Rectal smooth muscle tissue (tissue), 1 donor: ENCODE data around the gene GNB2.

Experiments used
- H3K27ac ChIP-seq: one replicate; pipeline ENCODE4 v1.7.0; 2013; ENCODE audit warnings: low read depth, low read length, inconsistent platforms
- H3K27me3 ChIP-seq: one replicate; pipeline ENCODE4 v1.7.0; 2013; ENCODE audit warnings: low read length; ENCODE audit not compliant: control insufficient read depth, insufficient read depth
- H3K36me3 ChIP-seq: one replicate; pipeline ENCODE4 v1.7.0; 2013; ENCODE audit warnings: low read length; ENCODE audit not compliant: control insufficient read depth, insufficient read depth
- H3K4me1 ChIP-seq: one replicate; pipeline ENCODE4 v1.7.0; 2013; ENCODE audit warnings: low read length; ENCODE audit not compliant: control insufficient read depth, insufficient read depth
- H3K4me3 ChIP-seq: one replicate; pipeline ENCODE4 v1.7.0; 2013; ENCODE audit warnings: low read length
- H3K9ac ChIP-seq: one replicate; pipeline ENCODE4 v1.7.0; 2013; ENCODE audit warnings: low read length

The GNB2 gene

DNA sequence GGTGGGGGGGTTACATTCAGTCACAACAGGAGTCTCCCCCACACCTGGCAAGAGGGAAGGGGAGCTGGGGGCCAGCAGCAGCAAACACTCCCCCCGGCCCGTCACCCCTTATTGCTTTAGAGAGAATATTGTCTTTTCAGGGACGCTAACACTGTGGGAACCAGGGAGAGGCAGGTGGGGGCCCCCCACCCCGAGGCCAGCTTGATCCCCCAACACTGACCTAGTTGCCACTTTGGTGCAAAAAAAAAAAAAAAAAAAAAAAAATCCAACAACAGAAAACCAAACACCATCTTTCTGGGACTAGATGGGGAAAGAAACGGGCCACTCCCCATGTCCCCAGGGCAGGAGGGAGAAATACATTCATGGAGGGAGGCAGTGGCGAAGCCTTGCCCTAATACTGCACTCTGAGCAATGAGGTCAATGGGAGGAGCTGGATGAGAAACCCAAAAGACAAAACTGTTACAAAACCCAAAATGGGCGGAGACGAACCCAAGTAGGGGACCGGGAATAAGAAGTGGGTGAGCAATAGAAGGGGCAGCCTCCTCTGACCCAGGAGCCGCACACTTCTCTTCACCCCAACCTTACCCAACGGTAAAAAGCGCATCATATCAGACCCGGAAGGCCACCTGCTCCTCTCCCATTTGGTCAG is 6.5 kb downstream of the GNB2 start:
- Histone ChIP-seq H3K9ac (no peak overlapping the region), H3K4me3 (no peak overlapping the region), H3K36me3 (peaks cover 53% of the 10 kb centered on the region), H3K27ac (peak overlapping the region; percentile 13), H3K4me1 (peaks cover 4% of the 10 kb centered on the region), H3K27me3 (no peaks in the 10 kb centered on the region)

DNA sequence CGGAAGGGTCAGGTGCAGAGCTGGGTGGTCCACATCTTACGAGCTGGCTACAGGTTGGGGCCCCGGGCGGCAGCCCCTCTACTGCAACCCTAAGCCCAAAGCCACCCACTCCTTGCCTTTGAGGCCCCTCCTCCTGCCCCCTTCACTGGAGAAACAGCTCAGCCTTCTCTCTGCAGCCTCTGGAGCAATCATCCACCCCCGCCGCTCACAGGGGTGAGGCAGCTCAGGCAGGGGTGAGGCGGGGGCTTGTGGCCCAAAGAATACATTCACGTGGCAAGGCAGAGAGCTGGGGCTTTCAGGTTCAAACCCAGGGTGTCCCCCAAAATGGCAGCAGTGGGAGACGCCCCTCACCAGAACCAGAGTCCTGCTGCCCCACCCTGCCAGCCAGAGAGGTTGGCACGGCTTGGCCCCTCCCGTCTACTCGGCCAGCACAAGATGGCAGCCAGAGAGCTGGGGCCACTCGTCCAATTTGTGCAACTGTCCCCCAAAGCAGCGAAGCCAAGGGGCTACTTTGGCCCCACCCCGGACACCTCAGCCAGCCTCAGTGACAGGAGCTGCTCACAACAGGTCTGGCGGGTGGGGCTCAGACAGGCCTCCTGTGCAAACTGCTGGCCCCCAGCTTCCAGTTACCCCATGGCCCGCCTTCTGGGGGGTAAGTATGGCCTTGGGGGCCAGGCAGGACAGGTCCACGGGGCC is 7.2 kb downstream of the GNB2 start:
- no peak overlapping the region for H3K9ac ChIP-seq
- H3K27ac ChIP-seq, result peak overlapping the region; percentile 13

DNA sequence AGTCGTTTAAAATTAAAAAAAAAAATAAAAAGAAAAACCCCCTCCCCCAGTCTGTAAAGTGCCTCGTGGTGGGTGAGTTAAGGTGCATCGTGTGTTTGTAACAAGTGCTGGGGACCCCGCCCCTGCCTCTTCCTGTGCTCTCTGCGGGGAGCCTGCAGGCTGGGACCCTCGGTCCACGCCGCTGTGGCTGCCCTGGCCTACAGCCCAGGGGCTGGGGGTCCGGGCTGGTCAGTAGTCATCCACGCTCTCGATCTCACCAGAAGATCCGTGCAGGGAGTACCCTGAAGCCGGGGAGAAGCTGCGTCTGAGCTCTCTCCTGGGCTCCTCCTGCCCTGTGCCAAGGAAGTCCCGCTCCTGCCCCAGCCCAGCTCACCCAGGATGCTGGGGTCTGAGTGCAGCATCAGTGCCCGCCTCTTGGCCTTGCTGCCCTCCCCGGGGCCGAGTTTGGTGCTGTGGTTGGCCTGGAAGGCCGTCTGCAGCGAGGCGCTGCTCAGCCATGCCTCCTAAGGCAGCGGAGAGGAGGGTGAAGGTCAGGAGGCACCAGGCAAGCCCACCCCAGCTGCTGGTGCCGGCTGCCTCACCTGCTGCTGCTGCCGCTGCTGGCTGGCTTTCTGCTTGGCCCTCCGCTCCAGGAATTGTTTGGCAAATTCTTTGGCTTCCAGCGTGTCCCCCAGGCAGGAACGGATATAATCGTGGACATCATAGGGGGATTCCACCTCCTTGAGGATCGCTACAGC is 8.1 kb downstream of the GNB2 start:
- H3K9ac ChIP-seq, result no peak overlapping the region
- H3K27ac ChIP-seq, result no peak overlapping the region
- H3K36me3 ChIP-seq, result peaks cover 65% of the 10 kb centered on the region
- H3K4me3 ChIP-seq, result no peak overlapping the region
- H3K27me3 ChIP-seq, result no peaks in the 10 kb centered on the region
- no peaks in the 10 kb centered on the region for H3K4me1 ChIP-seq

More for the DNA sequence above, 7.2 kb downstream of the GNB2 start:
- Histone ChIP-seq H3K36me3 (peaks cover 60% of the 10 kb centered on the region), H3K4me3 (no peak overlapping the region), H3K27me3 (no peaks in the 10 kb centered on the region), H3K4me1 (peaks cover 4% of the 10 kb centered on the region)

DNA sequence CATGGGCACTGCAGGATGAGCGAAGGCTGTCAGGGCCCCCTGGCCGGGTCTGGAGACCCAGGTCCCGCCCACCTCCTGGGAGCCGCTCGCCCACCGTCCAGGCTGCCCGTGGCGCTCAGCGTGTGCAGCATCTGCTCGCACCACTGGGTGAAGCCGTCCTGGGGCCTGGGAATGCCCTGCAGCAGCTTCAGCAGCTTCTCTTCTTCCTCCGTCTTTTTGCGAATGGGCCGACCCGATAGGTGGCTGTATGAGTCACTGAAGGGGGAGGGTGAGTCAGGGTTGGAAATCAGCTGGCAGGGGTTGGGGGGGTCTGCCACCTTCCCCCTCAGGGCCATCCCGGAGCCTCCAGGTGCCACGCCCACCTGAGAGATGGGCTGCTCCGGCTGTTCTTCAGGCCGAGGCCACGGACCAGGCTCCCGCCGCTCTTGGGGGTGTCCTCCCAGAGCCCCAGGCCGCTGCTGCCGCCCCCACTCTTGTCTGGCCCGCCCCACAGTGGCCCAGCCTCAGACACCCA is 8.7 kb downstream of the GNB2 start:
- Histone ChIP-seq H3K9ac (no peak overlapping the region), H3K36me3 (peaks cover 64% of the 10 kb centered on the region), H3K27ac (no peak overlapping the region), H3K4me3 (no peak overlapping the region), H3K27me3 (no peaks in the 10 kb centered on the region), H3K4me1 (no peaks in the 10 kb centered on the region)

DNA sequence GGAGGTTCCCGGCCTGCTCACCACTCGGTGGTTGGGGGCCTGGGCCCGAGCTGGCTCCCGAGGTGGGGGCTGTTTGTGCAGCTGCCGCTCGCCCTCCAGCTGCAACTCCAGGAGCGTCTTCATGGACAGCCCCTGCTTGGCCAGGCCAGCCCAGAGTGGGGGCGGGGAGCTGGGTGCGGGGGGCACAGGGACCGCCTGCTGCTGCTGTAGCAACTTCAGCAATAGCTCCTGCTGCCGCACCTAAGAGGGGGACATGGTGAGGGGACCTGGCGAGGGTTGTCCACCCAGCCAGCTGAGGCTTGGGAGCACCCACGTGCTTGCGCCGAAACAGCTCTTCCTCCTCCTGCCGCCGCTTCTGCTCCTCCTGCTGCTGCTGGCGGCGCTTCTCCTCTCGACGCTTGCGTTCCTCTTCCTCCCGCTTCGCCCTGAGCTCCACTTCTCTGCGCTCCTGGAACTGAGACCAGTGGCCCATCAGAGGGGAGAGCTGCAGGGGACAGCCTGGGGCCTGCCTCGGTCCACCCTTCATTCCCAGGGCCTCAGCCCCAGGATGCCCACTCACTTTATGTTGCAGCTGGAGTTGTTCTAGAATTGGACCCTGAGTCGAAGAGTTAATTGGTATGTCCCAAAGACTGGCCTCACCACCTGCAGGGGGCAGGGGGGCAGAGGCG is 9.6 kb downstream of the GNB2 start:
- Histone ChIP-seq H3K9ac (no peak overlapping the region), H3K36me3 (peaks cover 61% of the 10 kb centered on the region), H3K4me1 (no peaks in the 10 kb centered on the region), H3K27ac (no peak overlapping the region), H3K27me3 (no peaks in the 10 kb centered on the region), H3K4me3 (no peak overlapping the region)

DNA sequence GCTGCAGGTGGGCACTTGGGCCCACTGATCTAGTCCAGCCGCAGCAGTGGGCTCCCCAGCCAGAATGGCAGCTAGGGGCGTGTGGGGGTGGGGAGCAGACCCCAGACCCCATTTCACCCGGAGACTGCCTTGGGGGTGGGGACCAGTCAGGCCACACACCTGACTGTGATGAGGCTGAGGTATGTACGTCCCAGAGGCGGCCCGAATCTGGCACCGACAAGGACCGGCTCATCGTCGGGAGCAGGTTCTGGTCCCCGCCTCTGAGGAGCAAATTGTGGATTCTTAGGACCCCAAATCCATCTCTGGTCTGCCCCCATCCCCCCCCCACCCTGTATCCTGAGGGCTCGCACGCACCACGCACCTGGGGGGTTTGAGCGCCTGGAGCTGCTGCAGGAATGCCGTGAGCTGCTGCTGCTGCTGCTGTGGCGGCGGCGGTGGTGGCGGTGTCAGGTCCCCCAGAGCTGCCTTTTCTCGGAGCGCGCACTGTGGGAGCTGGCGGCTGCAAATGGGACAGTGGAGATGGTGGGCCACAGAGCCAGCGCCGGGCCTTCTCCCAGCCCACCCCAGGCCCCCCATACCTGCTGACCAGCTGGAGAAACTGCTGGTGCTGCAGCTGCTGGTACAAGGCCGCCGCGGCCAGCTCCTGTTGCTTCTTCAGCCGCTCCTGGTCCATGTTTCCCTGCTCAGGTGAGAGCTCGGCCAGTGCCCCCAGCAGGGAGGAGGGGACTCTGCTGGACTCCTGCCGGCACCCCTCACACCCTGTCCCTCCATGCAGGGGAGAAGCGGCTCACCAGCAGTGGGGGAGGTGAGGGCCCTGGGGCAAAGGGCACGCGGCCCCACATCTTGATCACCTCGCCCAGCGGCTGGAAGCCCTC is 10.4 kb downstream of the GNB2 start:
- H3K36me3 ChIP-seq, result peaks cover 59% of the 10 kb centered on the region

DNA sequence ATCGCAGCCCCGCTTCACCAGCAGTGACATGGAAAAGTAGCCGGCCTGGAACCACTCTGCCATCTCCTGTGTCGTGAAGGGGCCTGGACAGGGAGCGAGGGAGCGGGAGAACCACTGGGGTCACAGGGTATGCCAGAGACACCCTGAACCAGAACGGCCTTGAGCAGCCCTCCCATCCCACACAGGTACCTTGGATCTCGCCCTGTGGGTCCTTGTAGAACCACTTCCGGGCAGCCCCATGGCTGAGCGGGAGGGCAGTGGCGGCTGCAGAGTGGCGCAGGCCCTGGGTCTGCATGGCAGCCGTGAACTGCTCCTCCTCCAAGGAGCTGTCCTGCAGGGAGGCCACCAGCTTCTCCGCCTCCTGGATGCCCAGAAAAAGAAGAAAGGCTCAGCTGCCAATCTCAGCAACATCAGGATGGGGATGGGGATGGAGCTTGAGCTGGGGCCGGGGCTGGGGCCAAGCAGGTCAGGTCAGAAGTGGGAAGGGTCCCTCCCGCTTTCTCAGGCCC is 11.0 kb downstream of the GNB2 start:
- Histone ChIP-seq H3K27ac (no peak overlapping the region), H3K9ac (no peak overlapping the region), H3K36me3 (peaks cover 54% of the 10 kb centered on the region), H3K4me1 (no peaks in the 10 kb centered on the region), H3K27me3 (no peaks in the 10 kb centered on the region), H3K4me3 (no peak overlapping the region)

More for the DNA sequence above, 10.4 kb downstream of the GNB2 start:
- H3K4me3 ChIP-seq, result no peak overlapping the region
- no peak overlapping the region for H3K9ac ChIP-seq
- H3K27ac ChIP-seq, result no peak overlapping the region
- no peaks in the 10 kb centered on the region for H3K27me3 ChIP-seq
- no peaks in the 10 kb centered on the region for H3K4me1 ChIP-seq

DNA sequence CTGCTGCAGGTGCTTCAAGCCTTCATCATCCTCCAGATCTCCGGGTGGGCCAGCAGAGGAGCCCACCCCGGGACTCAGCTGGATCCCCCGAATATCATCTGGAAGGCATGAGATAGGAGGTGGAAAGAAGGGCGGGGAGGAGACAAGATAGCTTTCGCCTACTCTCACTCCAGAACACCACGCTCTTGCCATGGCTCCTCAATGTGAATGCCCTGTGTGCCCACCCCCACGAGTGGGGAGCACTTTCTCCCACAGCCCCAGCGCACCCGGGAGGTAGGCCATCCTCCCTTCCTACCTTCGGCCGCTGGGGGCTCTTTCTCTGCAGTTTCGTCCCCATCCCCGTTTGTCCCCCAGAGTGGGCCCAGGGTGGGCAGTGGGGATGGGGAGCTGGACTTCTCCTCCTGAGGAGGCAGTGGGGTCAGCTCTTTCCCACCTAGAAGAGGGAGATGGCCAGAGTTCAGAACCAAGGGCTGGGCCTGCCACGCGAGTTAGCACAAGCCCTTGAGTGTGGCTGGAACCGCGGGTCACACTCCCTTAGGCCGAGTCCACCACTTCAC is 11.6 kb downstream of the GNB2 start:
- H3K36me3 ChIP-seq, result peaks cover 53% of the 10 kb centered on the region
- H3K9ac ChIP-seq, result no peak overlapping the region
- no peak overlapping the region for H3K27ac ChIP-seq
- H3K4me1 ChIP-seq, result no peaks in the 10 kb centered on the region
- no peak overlapping the region for H3K4me3 ChIP-seq
- no peaks in the 10 kb centered on the region for H3K27me3 ChIP-seq

DNA sequence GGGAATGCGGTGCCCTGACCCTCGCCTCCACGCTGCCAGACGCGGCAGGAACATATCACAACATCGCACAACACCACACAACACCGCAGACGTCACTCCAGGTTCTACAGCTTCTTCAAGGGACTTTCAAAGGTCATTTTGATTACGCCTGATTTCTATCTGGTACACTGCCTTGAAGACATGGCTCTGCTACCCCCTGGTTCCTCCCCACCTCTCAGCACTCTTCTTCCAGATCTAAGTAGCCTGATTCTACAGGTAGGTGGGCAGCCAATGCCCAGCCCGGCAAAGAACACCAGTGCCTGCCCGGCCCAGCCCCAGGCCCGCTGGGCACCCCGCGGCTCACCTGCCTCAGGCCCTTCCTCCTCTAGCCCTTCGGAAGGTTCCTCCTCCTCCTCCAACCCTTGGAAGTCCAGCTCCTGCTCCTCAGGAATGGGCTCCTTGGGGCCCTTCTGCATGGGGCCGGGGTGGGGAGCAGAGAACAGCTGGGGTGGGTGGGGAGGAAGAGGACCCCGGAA is 12.1 kb downstream of the GNB2 start:
- H3K4me1 ChIP-seq, result no peaks in the 10 kb centered on the region
- peaks cover 53% of the 10 kb centered on the region for H3K36me3 ChIP-seq
- H3K27ac ChIP-seq, result no peak overlapping the region
- no peaks in the 10 kb centered on the region for H3K27me3 ChIP-seq
- H3K4me3 ChIP-seq, result no peak overlapping the region
- no peak overlapping the region for H3K9ac ChIP-seq

DNA sequence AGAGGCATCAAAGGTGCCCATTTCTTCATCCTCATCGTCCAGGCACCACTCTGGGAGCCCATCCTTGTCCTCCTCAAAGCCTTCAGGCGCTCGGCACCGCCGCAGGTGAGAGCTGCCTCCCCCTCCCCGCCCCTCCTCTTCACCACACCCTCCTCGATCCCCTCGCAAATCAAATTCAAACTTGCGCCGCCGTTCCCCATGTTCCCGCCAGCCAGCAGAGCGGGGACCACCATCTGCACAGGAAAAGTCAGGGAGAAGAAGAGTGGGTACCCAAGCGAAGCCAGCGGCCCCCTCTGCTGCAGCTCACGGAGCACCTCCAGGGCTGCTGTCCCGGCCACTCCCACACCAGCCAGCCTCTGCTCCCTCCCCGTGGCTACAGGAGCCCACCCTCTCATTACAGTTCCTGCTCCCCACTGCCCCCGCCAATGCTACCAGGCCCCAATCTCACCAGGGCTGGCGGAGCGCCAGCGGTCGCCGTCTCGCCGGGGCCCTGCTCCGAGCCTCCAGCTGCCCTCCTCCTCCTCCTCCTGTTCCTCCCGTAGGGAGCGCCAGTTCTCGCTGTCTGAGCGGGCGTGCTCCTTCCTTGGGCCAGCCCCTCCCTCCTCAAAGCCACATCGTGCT is 12.8 kb downstream of the GNB2 start:
- Histone ChIP-seq H3K4me1 (peaks cover 2% of the 10 kb centered on the region), H3K9ac (no peak overlapping the region), H3K27ac (no peak overlapping the region), H3K4me3 (no peak overlapping the region), H3K27me3 (no peaks in the 10 kb centered on the region), H3K36me3 (peaks cover 53% of the 10 kb centered on the region)

DNA sequence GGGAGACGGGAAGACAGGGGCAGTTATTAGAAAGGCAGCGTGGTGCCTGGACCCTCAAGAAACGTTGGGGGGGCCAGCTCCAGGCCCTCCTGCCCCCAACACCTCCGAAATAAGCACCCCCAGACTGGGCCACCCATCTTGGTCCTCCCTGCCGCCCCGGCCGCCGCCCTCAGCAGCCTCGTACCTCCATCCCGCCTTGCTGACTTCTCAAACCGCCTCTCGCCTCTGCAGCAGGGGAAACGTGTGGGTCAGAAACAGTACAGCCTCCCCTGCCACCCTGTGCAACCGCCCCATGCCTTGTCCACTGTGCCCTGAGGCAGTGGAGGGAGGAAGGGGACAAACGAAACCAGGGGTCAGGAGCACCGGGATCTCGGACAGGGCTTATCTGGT is 13.3 kb downstream of the GNB2 start:
- peaks cover 7% of the 10 kb centered on the region for H3K4me1 ChIP-seq
- H3K27me3 ChIP-seq, result no peaks in the 10 kb centered on the region
- H3K27ac ChIP-seq, result no peak overlapping the region
- peaks cover 49% of the 10 kb centered on the region for H3K36me3 ChIP-seq
- H3K9ac ChIP-seq, result no peak overlapping the region
- H3K4me3 ChIP-seq, result no peak overlapping the region
